ENCODE results near the gene CST9L. TPM values are rescaled to one million over a fixed set of nuclear protein-coding genes. Genes with fewer than 3 reads are reported as not detected.
"Not testable (repeated sequence)": the region's sequence is repeated elsewhere in the genome, so short reads cannot be mapped to it uniquely, and the experiment has no call there.

The CST9L gene
- total RNA-seq, 1 experiment from 2014 or later: not detected

GRCh38 chr20:23588434-23589403, 20.4 kb upstream of the CST9L start:
- in situ Hi-C loops (cut with HindIII; ENCODE audit: low pct_unique_long_range_greater_than_20kb, low sequenced_read_pairs): no loop called here
- DNase-seq (ENCODE audit: low read depth): no peak

GRCh38 chr20:23587631-23588030, 19.3 kb upstream of the CST9L start:
- in situ Hi-C loops (cut with HindIII; ENCODE audit: low pct_unique_long_range_greater_than_20kb, low sequenced_read_pairs): no loop called here
- DNase-seq (ENCODE audit: low read depth): no peak

DNA sequence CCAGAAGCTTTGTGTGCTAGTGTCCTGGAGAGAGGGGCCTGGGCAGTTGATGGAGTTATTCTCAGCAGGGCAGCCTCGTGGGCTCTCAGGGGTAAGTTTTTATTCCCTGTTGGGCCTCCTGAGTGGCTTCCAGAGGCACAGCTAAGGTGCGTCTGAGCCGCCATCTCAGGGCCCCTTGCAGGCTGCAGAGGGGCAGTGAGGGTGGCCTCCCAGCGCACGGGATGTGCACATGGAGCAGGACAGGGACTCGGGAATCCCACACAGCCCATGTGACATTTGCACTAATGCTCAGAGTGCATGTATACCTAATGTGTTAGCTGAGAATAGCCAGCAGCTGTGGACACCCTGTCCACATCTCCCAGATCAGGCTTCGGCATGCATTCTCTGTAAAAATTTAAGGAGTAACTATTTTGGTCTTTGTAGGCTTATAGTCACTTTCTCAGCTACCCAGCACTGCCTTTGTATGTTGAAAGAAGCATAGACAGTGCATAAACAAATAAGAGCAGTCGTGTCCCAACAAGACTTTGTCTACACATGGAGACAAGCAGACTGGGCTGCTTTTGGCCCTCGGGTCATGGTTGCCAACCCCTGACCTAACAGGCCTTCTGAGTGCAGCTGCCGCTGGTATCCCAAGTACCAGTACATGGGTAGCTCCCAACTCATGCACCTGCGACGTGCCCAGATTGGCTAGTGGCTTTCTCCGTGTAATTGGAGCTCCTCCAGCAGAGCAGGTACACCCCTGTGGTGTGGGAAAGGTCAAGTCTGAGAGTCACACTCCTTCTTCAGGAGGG, 18.6 kb upstream of the CST9L start:
- no peak for DNase-seq (ENCODE audit: low read depth)
- in situ Hi-C loops (cut with HindIII; ENCODE audit: low pct_unique_long_range_greater_than_20kb, low sequenced_read_pairs): no loop called here

DNA sequence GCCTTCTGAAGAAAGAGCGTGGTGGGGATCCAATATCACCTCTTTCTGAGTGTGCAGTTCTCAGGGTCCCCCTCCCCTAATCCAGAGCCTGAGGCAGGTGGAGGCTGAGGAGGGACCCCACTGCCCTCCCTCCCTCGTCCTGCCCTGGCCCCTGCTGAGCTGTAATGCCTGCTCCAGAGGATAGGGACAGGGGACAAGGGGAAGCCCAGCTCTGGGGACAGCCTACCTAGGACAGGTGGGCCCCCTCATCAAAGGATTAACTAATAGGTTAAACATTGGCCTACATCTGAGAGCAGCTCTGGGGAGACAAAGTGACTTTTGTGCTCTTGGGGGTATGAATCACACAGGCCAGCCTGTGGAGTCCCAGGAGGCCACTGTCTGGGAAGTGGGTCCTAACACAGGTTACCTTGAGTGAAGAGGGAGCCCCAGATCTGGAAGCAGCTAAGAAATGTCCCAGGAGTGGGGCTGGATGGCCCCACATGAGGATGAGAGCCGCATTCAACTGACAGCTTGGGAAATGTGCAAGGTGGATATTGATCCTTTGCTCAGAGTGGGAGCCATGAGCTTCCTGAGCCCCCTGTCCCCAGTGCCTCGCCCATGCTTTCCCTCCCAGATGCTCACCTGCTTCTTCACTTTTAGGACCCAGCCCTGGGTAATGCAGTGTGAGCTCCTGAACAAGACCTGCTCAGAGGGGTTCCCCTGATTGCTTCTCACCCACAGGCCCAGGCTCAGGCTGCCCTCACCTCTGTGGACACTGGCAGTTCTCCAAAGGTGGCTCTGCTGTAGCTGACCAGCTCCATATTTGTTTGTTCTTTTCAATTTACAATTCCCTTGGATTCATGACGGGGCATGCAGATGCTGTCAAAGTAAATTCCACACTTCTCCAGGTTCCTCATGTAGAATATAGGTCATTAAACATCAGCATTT, 17.8 kb upstream of the CST9L start:
- in situ Hi-C loops (cut with HindIII; ENCODE audit: low pct_unique_long_range_greater_than_20kb, low sequenced_read_pairs): no loop called here
- DNase-seq (ENCODE audit: low read depth): no peak

GRCh38 chr20:23585449-23585807, 17.1 kb upstream of the CST9L start:
- no peak for DNase-seq (ENCODE audit: low read depth)
- in situ Hi-C loops (cut with HindIII; ENCODE audit: low pct_unique_long_range_greater_than_20kb, low sequenced_read_pairs): no loop called here

- DNase-seq (ENCODE audit: low read depth): no peak
- in situ Hi-C loops (cut with HindIII; ENCODE audit: low pct_unique_long_range_greater_than_20kb, low sequenced_read_pairs): no loop called here
Observed at GRCh38 chr20:23584434-23585199, 16.3 kb upstream of the CST9L start.

GRCh38 chr20:23583526-23583925, 15.2 kb upstream of the CST9L start:
- in situ Hi-C loops (cut with HindIII; ENCODE audit: low pct_unique_long_range_greater_than_20kb, low sequenced_read_pairs): no loop called here
- DNase-seq (ENCODE audit: low read depth): no peak

GRCh38 chr20:23582293-23582692, 14.0 kb upstream of the CST9L start:
- in situ Hi-C loops (cut with HindIII; ENCODE audit: low pct_unique_long_range_greater_than_20kb, low sequenced_read_pairs): no loop called here
- no peak for DNase-seq (ENCODE audit: low read depth)

GRCh38 chr20:23581833-23582232, 13.5 kb upstream of the CST9L start:
- DNase-seq (ENCODE audit: low read depth); in situ Hi-C loops (cut with HindIII; ENCODE audit: low pct_unique_long_range_greater_than_20kb, low sequenced_read_pairs): not testable (repeated sequence)

- DNase-seq (ENCODE audit: low read depth): no peak
- in situ Hi-C loops (cut with HindIII; ENCODE audit: low pct_unique_long_range_greater_than_20kb, low sequenced_read_pairs): no loop called here
Observed at GRCh38 chr20:23574977-23575376, 6.7 kb upstream of the CST9L start.

DNA sequence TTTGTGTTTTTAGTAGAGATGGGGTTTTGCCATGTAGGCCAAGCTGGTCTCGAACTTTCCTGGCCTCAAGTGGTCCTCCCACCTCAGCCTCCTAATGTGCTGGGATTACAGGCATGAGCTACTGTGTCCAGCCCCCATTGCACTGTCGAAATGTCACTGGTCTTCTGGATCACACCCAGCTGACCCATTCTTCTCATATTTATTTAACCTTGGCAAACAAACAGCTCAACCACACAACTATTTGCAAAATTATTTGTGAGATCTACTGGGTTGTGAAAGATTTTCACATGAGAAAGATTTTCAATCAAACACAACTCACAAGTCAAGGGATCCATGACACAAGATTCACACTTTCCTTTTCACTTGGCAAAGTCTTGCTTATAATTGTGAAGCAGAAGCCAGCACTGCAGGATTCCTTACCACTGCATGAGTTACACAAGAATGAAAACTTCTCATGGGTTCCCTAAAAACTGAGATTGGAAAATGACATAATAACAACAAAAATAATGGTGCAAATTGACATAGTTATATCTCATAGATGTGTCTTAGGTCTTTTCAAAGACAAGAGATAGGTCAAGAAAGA, 2.0 kb upstream of the CST9L start:
- in situ Hi-C loops (cut with HindIII; ENCODE audit: low pct_unique_long_range_greater_than_20kb, low sequenced_read_pairs): no loop called here
- DNase-seq (ENCODE audit: low read depth): no peak

GRCh38 chr20:23569570-23569969, 1.3 kb upstream of the CST9L start:
- in situ Hi-C loops (cut with HindIII; ENCODE audit: low pct_unique_long_range_greater_than_20kb, low sequenced_read_pairs): no loop called here
- no peak for DNase-seq (ENCODE audit: low read depth)

DNA sequence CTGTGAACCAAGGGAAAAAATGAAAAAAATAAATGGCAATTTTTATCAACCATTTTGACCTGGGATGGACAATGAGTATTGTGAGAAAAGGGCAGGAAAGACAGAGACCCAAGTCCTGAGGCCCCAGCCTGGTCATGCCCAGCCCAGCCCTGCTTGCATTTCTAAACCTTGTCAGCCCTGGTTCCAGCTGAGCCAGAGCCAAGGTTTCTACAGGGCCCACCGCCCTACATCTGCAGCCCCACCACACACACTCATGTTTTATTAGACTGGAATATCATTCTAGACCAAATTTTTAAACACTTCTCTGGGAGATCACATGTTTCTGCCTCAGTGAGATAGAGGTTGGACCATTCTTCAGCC, 667 bp upstream of the CST9L start:
- DNase-seq (ENCODE audit: low read depth): no peak
- in situ Hi-C loops (cut with HindIII; ENCODE audit: low pct_unique_long_range_greater_than_20kb, low sequenced_read_pairs): no loop called here

GRCh38 chr20:23566199-23566932, 1.9 kb downstream of the CST9L start:
- in situ Hi-C loops (cut with HindIII; ENCODE audit: low pct_unique_long_range_greater_than_20kb, low sequenced_read_pairs): no loop called here
- DNase-seq (ENCODE audit: low read depth): no peak

DNA sequence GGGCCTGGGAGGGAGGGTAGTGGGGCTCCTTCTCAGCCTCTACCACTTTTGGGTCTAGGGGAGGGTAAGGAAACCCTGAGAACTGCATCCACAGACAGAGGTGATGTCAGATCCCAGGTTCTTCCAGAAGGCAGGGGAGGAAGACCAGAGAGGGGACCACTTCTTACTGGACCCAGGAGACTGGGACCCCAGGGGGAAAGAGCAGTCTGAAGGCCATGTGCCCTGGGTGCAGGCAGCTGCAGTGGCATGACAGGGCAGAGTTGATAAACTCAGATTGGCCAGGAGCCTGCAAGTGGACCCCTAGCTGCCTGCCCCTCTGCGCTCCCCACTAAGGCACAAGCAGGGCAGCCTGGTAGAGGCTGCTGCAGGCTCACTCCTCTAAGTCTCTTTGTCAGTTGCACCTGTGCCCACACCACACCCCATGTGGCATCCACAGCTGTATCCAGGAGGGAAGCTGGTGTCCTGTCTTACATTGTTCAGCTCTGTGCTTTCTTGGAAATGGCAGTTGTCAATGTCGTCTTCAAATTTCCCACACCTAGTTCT, 2.7 kb downstream of the CST9L start:
- in situ Hi-C loops (cut with HindIII; ENCODE audit: low pct_unique_long_range_greater_than_20kb, low sequenced_read_pairs): no loop called here
- no peak for DNase-seq (ENCODE audit: low read depth)

GRCh38 chr20:23564927-23565326, 3.4 kb downstream of the CST9L start:
- in situ Hi-C loops (cut with HindIII; ENCODE audit: low pct_unique_long_range_greater_than_20kb, low sequenced_read_pairs): no loop called here
- DNase-seq (ENCODE audit: low read depth): no peak

Measured in Caki2 (cell line).